Gastroesophageal sphincter (tissue), 3 donors: Measurements from ENCODE around the gene TSC22D4.

ENCODE experiments used
- EP300 ChIP-seq: sonication (generic); formaldehyde crosslinking; IDR thresholded peaks from one replicate; pipeline ENCODE4 v1.6.1; 2017; ENCODE audit warnings: antibody characterized with exemption, mild to moderate bottlenecking
- POLR2A ChIP-seq, 2 donors: fragments of 450-650 bp; IDR thresholded peaks; one replicate each; pipeline ENCODE4 v1.6.1; 2017; ENCODE audit warnings: antibody characterized with exemption in 2 of 2, mild to moderate bottlenecking in 2 of 2, moderate library complexity in 1 of 2
- TF ChIP-seq, protein P1 (sequence below), 4 experiments: fragments of 200-600 bp in 2 of 4; fragments of 450-650 bp in 2 of 4; sonication (generic) in 1 of 4; IDR thresholded peaks; one replicate each; pipeline ENCODE4 v1.5.1; 2017 to 2019; ENCODE audit warnings: antibody characterized with exemption in 4 of 4, mild to moderate bottlenecking in 2 of 4, moderate library complexity in 2 of 4

DNA sequence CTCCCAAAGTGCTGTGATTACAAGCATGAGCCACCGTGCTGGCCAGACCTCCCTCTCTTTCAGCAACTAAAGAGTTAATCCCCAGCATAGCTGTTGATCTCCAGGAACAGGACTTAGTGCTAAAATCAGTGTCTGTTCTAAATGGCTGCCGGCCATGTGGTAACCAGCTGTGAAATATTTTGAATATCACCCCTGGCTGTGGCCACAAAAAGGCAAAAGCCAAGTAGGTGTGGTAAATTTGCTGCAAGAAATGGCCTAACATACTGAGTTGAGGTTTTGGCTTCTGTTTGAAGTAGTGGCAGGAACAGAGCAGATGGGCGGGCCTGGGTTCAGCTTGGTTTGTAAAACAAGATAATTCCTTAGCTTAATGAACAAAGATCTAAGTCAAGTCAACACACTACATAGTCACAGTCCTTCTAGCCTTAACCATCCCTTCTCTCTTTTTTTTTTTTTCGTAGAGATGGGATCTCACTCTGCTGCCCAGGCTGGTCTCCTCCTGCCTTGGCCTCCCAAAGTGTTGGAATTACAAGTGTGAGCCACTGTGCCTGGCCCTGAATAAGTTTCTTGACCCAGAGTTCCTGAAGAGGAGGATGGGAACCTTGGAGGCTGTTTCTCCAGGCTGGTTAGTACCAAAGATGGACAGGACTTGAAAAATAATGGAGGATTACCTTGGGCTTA is 37.3 kb upstream of the TSC22D4 start:
- no peak for TF ChIP-seq POLR2A (IDR thresholded peaks at IDR 0.05)
- TF ChIP-seq, protein P1, sequence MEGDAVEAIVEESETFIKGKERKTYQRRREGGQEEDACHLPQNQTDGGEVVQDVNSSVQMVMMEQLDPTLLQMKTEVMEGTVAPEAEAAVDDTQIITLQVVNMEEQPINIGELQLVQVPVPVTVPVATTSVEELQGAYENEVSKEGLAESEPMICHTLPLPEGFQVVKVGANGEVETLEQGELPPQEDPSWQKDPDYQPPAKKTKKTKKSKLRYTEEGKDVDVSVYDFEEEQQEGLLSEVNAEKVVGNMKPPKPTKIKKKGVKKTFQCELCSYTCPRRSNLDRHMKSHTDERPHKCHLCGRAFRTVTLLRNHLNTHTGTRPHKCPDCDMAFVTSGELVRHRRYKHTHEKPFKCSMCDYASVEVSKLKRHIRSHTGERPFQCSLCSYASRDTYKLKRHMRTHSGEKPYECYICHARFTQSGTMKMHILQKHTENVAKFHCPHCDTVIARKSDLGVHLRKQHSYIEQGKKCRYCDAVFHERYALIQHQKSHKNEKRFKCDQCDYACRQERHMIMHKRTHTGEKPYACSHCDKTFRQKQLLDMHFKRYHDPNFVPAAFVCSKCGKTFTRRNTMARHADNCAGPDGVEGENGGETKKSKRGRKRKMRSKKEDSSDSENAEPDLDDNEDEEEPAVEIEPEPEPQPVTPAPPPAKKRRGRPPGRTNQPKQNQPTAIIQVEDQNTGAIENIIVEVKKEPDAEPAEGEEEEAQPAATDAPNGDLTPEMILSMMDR (IDR thresholded peaks at IDR 0.05), result no peak
- no peak for TF ChIP-seq EP300
